Measurements from ENCODE around the gene TMCC3.

TMCC3 gene

GRCh38 chr12:94660436-94660835 lies 10.1 kb upstream of the TMCC3 start:
- H3K4me1 Mint-ChIP-seq (ENCODE audit: low read depth), result peaks cover 31% of the 10 kb centered on the region
- no peak overlapping the region for H3K27ac Mint-ChIP-seq

GRCh38 chr12:94659346-94659930 lies 9.1 kb upstream of the TMCC3 start:
- Mint-ChIP-seq H3K4me1 (ENCODE audit: low read depth) (peaks cover 31% of the 10 kb centered on the region), H3K4me3 (no peak overlapping the region), H3K9me3 (no peaks in the 10 kb centered on the region), H3K36me3 (ENCODE audit: low read depth) (no peaks in the 10 kb centered on the region), H3K27ac (no peak overlapping the region), H3K27me3 (peaks cover 3% of the 10 kb centered on the region)
- intact Hi-C loops (cut with micrococcal nuclease), result loop anchor here (10.0 kb wide), 1 partner anchor 45 kb away; no protein-coding TSS in a partner anchor

More at GRCh38 chr12:94660436-94660835, 10.1 kb upstream of the TMCC3 start:
- Mint-ChIP-seq H3K27me3 (no peaks in the 10 kb centered on the region), H3K4me3 (no peak overlapping the region), H3K9me3 (no peaks in the 10 kb centered on the region), H3K36me3 (ENCODE audit: low read depth) (no peaks in the 10 kb centered on the region)
- intact Hi-C loops (cut with micrococcal nuclease), result no loop called here

GRCh38 chr12:94658931-94659330 lies 8.6 kb upstream of the TMCC3 start:
- Mint-ChIP-seq H3K4me1 (ENCODE audit: low read depth) (peaks cover 29% of the 10 kb centered on the region), H3K27ac (no peak overlapping the region), H3K27me3 (peaks cover 6% of the 10 kb centered on the region), H3K9me3 (no peaks in the 10 kb centered on the region), H3K4me3 (no peak overlapping the region), H3K36me3 (ENCODE audit: low read depth) (no peaks in the 10 kb centered on the region)
- intact Hi-C loops (cut with micrococcal nuclease), result loop anchor here (10.0 kb wide), 1 partner anchor 46 kb away; no protein-coding TSS in a partner anchor

- Mint-ChIP-seq H3K4me1 (ENCODE audit: low read depth) (peaks cover 22% of the 10 kb centered on the region), H3K27ac (no peak overlapping the region), H3K9me3 (no peaks in the 10 kb centered on the region), H3K4me3 (no peak overlapping the region), H3K36me3 (ENCODE audit: low read depth) (no peaks in the 10 kb centered on the region), H3K27me3 (peaks cover 18% of the 10 kb centered on the region)
- intact Hi-C loops (cut with micrococcal nuclease), result loop anchor here (10.0 kb wide), 1 partner anchor 48 kb away; no protein-coding TSS in a partner anchor
Measured at GRCh38 chr12:94656556-94656955, 6.2 kb upstream of the TMCC3 start.

GRCh38 chr12:94649349-94650142 lies 811 bp downstream of the TMCC3 start:
- Mint-ChIP-seq H3K36me3 (ENCODE audit: low read depth) (peaks cover 6% of the 10 kb centered on the region), H3K27me3 (peaks cover 60% of the 10 kb centered on the region), H3K4me3 (peak overlapping the region; percentile 83), H3K9me3 (no peaks in the 10 kb centered on the region), H3K27ac (peak overlapping the region; percentile 74), H3K4me1 (ENCODE audit: low read depth) (peaks cover 29% of the 10 kb centered on the region)
- intact Hi-C loops (cut with micrococcal nuclease), result loop anchor here (10.0 kb wide), 1 partner anchor 55 kb away; no protein-coding TSS in a partner anchor

GRCh38 chr12:94648578-94648977 lies 1.8 kb downstream of the TMCC3 start:
- Mint-ChIP-seq H3K36me3 (ENCODE audit: low read depth) (peaks cover 6% of the 10 kb centered on the region), H3K4me1 (ENCODE audit: low read depth) (peaks cover 38% of the 10 kb centered on the region), H3K4me3 (no peak overlapping the region), H3K27ac (no peak overlapping the region), H3K27me3 (peaks cover 57% of the 10 kb centered on the region), H3K9me3 (no peaks in the 10 kb centered on the region)
- intact Hi-C loops (cut with micrococcal nuclease), result no loop called here

- Mint-ChIP-seq H3K27ac (peak overlapping the region; percentile 79), H3K4me1 (ENCODE audit: low read depth) (peaks cover 56% of the 10 kb centered on the region), H3K36me3 (ENCODE audit: low read depth) (peaks cover under 1% of the 10 kb centered on the region), H3K27me3 (peaks cover 32% of the 10 kb centered on the region), H3K9me3 (no peaks in the 10 kb centered on the region), H3K4me3 (peak overlapping the region; percentile 61)
- intact Hi-C loops (cut with micrococcal nuclease), result loop anchor here (5.0 kb wide), 2 partner anchors 33 to 42 kb away; no protein-coding TSS in a partner anchor
Measured at GRCh38 chr12:94644141-94644979, 6.0 kb downstream of the TMCC3 start.

- H3K4me1 Mint-ChIP-seq (ENCODE audit: low read depth), result peaks cover 50% of the 10 kb centered on the region
- no peaks in the 10 kb centered on the region for H3K9me3 Mint-ChIP-seq
- intact Hi-C loops (cut with micrococcal nuclease), result loop anchor here (5.0 kb wide), 2 partner anchors 34 to 41 kb away; no protein-coding TSS in a partner anchor
- peak overlapping the region; percentile 79 for H3K27ac Mint-ChIP-seq
- no peak overlapping the region for H3K4me3 Mint-ChIP-seq
- peaks cover 30% of the 10 kb centered on the region for H3K27me3 Mint-ChIP-seq
- H3K36me3 Mint-ChIP-seq (ENCODE audit: low read depth), result no peaks in the 10 kb centered on the region
Measured at GRCh38 chr12:94643606-94644005, 6.8 kb downstream of the TMCC3 start.

GRCh38 chr12:94641283-94641682 lies 9.1 kb downstream of the TMCC3 start:
- Mint-ChIP-seq H3K36me3 (ENCODE audit: low read depth) (no peaks in the 10 kb centered on the region), H3K4me3 (no peak overlapping the region), H3K4me1 (ENCODE audit: low read depth) (peaks cover 50% of the 10 kb centered on the region), H3K27ac (peak overlapping the region; percentile 50), H3K27me3 (peaks cover 20% of the 10 kb centered on the region), H3K9me3 (no peaks in the 10 kb centered on the region)
- intact Hi-C loops (cut with micrococcal nuclease), result loop anchor here (5.0 kb wide), 2 partner anchors 36 to 39 kb away; no protein-coding TSS in a partner anchor

- Mint-ChIP-seq H3K27ac (peak overlapping the region; percentile 50), H3K36me3 (ENCODE audit: low read depth) (no peaks in the 10 kb centered on the region), H3K4me3 (no peak overlapping the region), H3K27me3 (peaks cover 22% of the 10 kb centered on the region), H3K9me3 (no peaks in the 10 kb centered on the region), H3K4me1 (ENCODE audit: low read depth) (peaks cover 44% of the 10 kb centered on the region)
- intact Hi-C loops (cut with micrococcal nuclease), result loop anchor here (5.0 kb wide), 2 partner anchors 37 to 38 kb away; no protein-coding TSS in a partner anchor
Measured at GRCh38 chr12:94640134-94640928, 10.0 kb downstream of the TMCC3 start.

- Mint-ChIP-seq H3K4me1 (ENCODE audit: low read depth) (peaks cover 27% of the 10 kb centered on the region), H3K9me3 (no peaks in the 10 kb centered on the region), H3K27me3 (peaks cover 22% of the 10 kb centered on the region), H3K36me3 (ENCODE audit: low read depth) (no peaks in the 10 kb centered on the region), H3K4me3 (no peak overlapping the region), H3K27ac (no peak overlapping the region)
- intact Hi-C loops (cut with micrococcal nuclease), result no loop called here
Measured at GRCh38 chr12:94638521-94638920, 11.8 kb downstream of the TMCC3 start.

GRCh38 chr12:94637390-94638113 lies 12.8 kb downstream of the TMCC3 start:
- Mint-ChIP-seq H3K9me3 (no peaks in the 10 kb centered on the region), H3K4me3 (no peak overlapping the region), H3K27me3 (peaks cover 22% of the 10 kb centered on the region), H3K4me1 (ENCODE audit: low read depth) (peaks cover 18% of the 10 kb centered on the region), H3K36me3 (ENCODE audit: low read depth) (no peaks in the 10 kb centered on the region), H3K27ac (no peak overlapping the region)
- intact Hi-C loops (cut with micrococcal nuclease), result no loop called here
